Endothelial cell of umbilical vein (primary cell): ENCODE results near the gene FGA. TPM values are rescaled to one million over a fixed set of nuclear protein-coding genes. Genes with fewer than 3 reads are reported as not detected.

Experiments
- BruUV-seq: library from RNA; stranded (reverse); fragments of 400-500 nt; replicated peaks from 2 replicates; lab custom pipeline; 2021; lab: Mats Ljungman, UMichigan
- CTCF ChIA-PET: fragments of 300-600, 350-600 bp; sonication (Branson Sonifier 250); formaldehyde crosslinking; loops from one replicate; lab custom pipeline; 2021; ENCODE audit warnings: antibody characterized with exemption, inconsistent platforms; lab: Charles Lee
- POLR2A ChIA-PET: fragments of 300-600, 350-600 bp; sonication (Branson Sonifier 250); formaldehyde crosslinking; loops from one replicate; lab custom pipeline; 2021; ENCODE audit warnings: antibody characterized with exemption, inconsistent platforms; lab: Charles Lee
- DNase-seq: peaks from one replicate; pipeline ENCODE4 v3.0.0-alpha.2; 2011; ENCODE audit warnings: low read depth, low spot score
- FAIRE-seq: peaks from 2 replicates; lab custom pipeline; 2011; peaks lifted over from hg19 to GRCh38; lab: Jason Lieb, UNC
- H2AFZ ChIP-seq: 2 replicates; pipeline ENCODE4 v1.6.0; 2012; ENCODE audit warnings: low read depth, low read length, control low read depth, inconsistent platforms
- H3K27ac ChIP-seq: 2 replicates; pipeline ENCODE4 v1.5.1; 2011; ENCODE audit warnings: low read depth, mild to moderate bottlenecking, control low read depth, low read length, moderate library complexity; ENCODE audit not compliant: insufficient read depth
- H3K27me3 ChIP-seq, 2 experiments: 2 replicates each; pipeline versions ENCODE4 v1.6.0 to v1.6.1; 2011; ENCODE audit warnings: low read length in 2 of 2, mixed read lengths in 1 of 2; ENCODE audit not compliant: control insufficient read depth in 2 of 2, insufficient read depth in 2 of 2
- H3K36me3 ChIP-seq, 2 experiments: 2 replicates in 1 of 2; 3 replicates in 1 of 2; pipeline ENCODE4 v1.5.1; 2011; ENCODE audit warnings: low read length in 2 of 2, mild to moderate bottlenecking in 1 of 2, moderate library complexity in 1 of 2; ENCODE audit not compliant: control insufficient read depth in 2 of 2, insufficient read depth in 2 of 2; ENCODE audit errors: extremely low read depth in 1 of 2
- H3K4me1 ChIP-seq: 3 replicates; pipeline ENCODE4 v1.5.1; 2011; ENCODE audit warnings: mild to moderate bottlenecking, low read length; ENCODE audit not compliant: control insufficient read depth, insufficient read depth; ENCODE audit errors: extremely low read depth
- H3K4me2 ChIP-seq: 2 replicates; pipeline ENCODE4 v1.6.1; 2011; ENCODE audit warnings: low read length, control low read depth, mixed read lengths; ENCODE audit not compliant: insufficient read depth
- H3K4me3 ChIP-seq, 3 experiments: fragments of 200-600 bp in 1 of 3; sonication (generic), shearing (Covaris generic) in 1 of 3; replicated peaks in 1 of 3; 2 replicates each; pipeline ENCODE4 v1.5.1; 2011 to 2016; ENCODE audit warnings: control low read depth in 3 of 3, low read length in 3 of 3, mild to moderate bottlenecking in 2 of 3, inconsistent platforms in 1 of 3, low read depth in 1 of 3, moderate library complexity in 1 of 3; ENCODE audit not compliant: insufficient read depth in 1 of 3
- H3K79me2 ChIP-seq: 2 replicates; pipeline ENCODE4 v1.6.0; 2012; ENCODE audit warnings: low read length, inconsistent platforms; ENCODE audit not compliant: control insufficient read depth, insufficient read depth
- H3K9ac ChIP-seq: replicated peaks from 2 replicates; pipeline ENCODE3; 2011; ENCODE audit warnings: low read length, control low read depth; ENCODE audit not compliant: insufficient read depth; ENCODE audit errors: extremely low read depth
- H3K9me1 ChIP-seq: replicated peaks from 3 replicates; pipeline ENCODE4 v1.6.0; 2011; ENCODE audit warnings: mild to moderate bottlenecking, low read length; ENCODE audit not compliant: control insufficient read depth, insufficient read depth; ENCODE audit errors: extremely low read depth
- H3K9me3 ChIP-seq: replicated peaks from 2 replicates; pipeline ENCODE4 v1.5.1; 2012; ENCODE audit warnings: low read length, inconsistent platforms; ENCODE audit not compliant: control insufficient read depth, insufficient read depth
- H4K20me1 ChIP-seq: replicated peaks from 2 replicates; pipeline ENCODE3; 2011; ENCODE audit warnings: mild to moderate bottlenecking, low read length; ENCODE audit not compliant: control insufficient read depth, insufficient read depth; ENCODE audit errors: extremely low read depth
- CTCF ChIP-seq, 2 donors: IDR thresholded peaks; 1 replicate in 1 of 2; 2 replicates in 1 of 2; pipeline ENCODE4 v1.5.1; 2011; ENCODE audit warnings: low read length in 2 of 2, mild to moderate bottlenecking in 2 of 2, moderate library complexity in 2 of 2, control low read depth in 1 of 2, inconsistent platforms in 1 of 2, low read depth in 1 of 2; ENCODE audit not compliant: insufficient read depth in 1 of 2; ENCODE audit errors: extremely low read depth in 1 of 2
- EZH2 ChIP-seq: IDR thresholded peaks from 2 replicates; pipeline ENCODE4 v1.6.1; 2012; ENCODE audit warnings: borderline replicate concordance, low read depth, mild to moderate bottlenecking, moderate library complexity, low read length, inconsistent platforms; ENCODE audit not compliant: severe bottlenecking
- FOS ChIP-seq: IDR thresholded peaks from 2 replicates; pipeline ENCODE4 v1.6.1; 2011; ENCODE audit warnings: mild to moderate bottlenecking, low read length, moderate library complexity, borderline replicate concordance; ENCODE audit not compliant: insufficient read depth
- GATA2 ChIP-seq: IDR thresholded peaks from 2 replicates; pipeline ENCODE4 v1.7.0; 2011; ENCODE audit warnings: low read depth, mild to moderate bottlenecking, moderate library complexity, mixed read lengths, low read length; ENCODE audit not compliant: insufficient read length, insufficient read depth
- JUN ChIP-seq: IDR thresholded peaks from 2 replicates; pipeline ENCODE4 v1.6.1; 2011; ENCODE audit warnings: borderline replicate concordance, low read depth; ENCODE audit not compliant: insufficient read length, insufficient read depth
- MAX ChIP-seq: IDR thresholded peaks from 2 replicates; pipeline ENCODE4 v1.6.1; 2011; ENCODE audit not compliant: insufficient read depth, insufficient read length
- MYC ChIP-seq: IDR thresholded peaks from one replicate; pipeline ENCODE4 v1.6.1; 2011; ENCODE audit warnings: mild to moderate bottlenecking, low read depth, low read length
- POLR2A ChIP-seq: IDR thresholded peaks from 2 replicates; pipeline ENCODE4 v1.6.1; 2012; ENCODE audit warnings: low read depth, mild to moderate bottlenecking, control low read depth, low read length
- POLR2AphosphoS5 ChIP-seq: IDR thresholded peaks from 2 replicates; pipeline ENCODE4 v1.6.1; 2012; ENCODE audit warnings: low read depth, mild to moderate bottlenecking, control low read depth, low read length, moderate library complexity; ENCODE audit not compliant: insufficient read depth
- dilution Hi-C: fragments of 300-500 bp; cut with MboI; formaldehyde crosslinking; loops from one replicate; pipeline ENCODE4 v1.15.0; 2019; ENCODE audit warnings: low sequenced_read_pairs; ENCODE audit not compliant: extremely low pct_ligation_motif_present
- intact Hi-C: fragments of 100-400 bp; cut with micrococcal nuclease; formaldehyde crosslinking; loops from one replicate; pipeline ENCODE4 v1.10.0; 2022
- polyA plus RNA-seq, 4 experiments: library from polyadenylated mRNA; depleted of rRNA in 3 of 4; stranded (reverse) in 3 of 4; unstranded in 1 of 4; fragments of >200 nt; gene quantifications; 2 replicates each; pipeline versions ENCODE4 v1.2.1 to v1.2.3, GENCODE V29; 2011 to 2012; ENCODE audit warnings: missing spikeins in 1 of 4
- total RNA-seq: library from RNA; stranded (reverse); gene quantifications from 2 replicates; pipeline ENCODE4 v1.2.3, GENCODE V29; 2021

Gene FGA
- total and polyA plus RNA-seq, 2 donors (not counting 3 experiments of a cell fraction or from before 2014, with no cell fraction given), result not detected

- peaks cover 0 to 3% of the 10 kb centered on the region in 2 experiments for H3K27me3 ChIP-seq
- no peaks in the 10 kb centered on the region for H4K20me1 ChIP-seq
- no peak for TF ChIP-seq POLR2A
- no peak for TF ChIP-seq MYC
- no peak for TF ChIP-seq POLR2AphosphoS5
- no peak for TF ChIP-seq MAX
- no peak for TF ChIP-seq JUN
- TF ChIP-seq GATA2, result no peak
- no peak for TF ChIP-seq CTCF (IDR thresholded peaks at IDR 0.05; ENCODE audit: extremely low read depth in 1 of 2, insufficient read depth in 1 of 2, low read depth in 1 of 2, low read length in 2 of 2)
- TF ChIP-seq FOS, result no peak
- no peak for TF ChIP-seq EZH2
- H3K4me2 ChIP-seq, result no peak overlapping the region
- no peak for FAIRE-seq
- H3K36me3 ChIP-seq, result no peaks in the 10 kb centered on the region
- no peaks in the 10 kb centered on the region for H3K4me1 ChIP-seq
- DNase-seq, result no peak
- BruUV-seq, result no TSS peak
- H2AFZ ChIP-seq, result no peak overlapping the region
- H3K4me3 ChIP-seq, result no peak overlapping the region
- dilution Hi-C loops (no loop called here), intact Hi-C loops (no loop called here)
- H3K79me2 ChIP-seq, result no peaks in the 10 kb centered on the region
- CTCF ChIA-PET, result interaction anchor here (3.1 to 3.7 kb wide), 2 partner anchors 10 to 49 kb away, joined by 14 to 18 read pairs; no protein-coding TSS in a partner anchor
- H3K9ac ChIP-seq, result no peak overlapping the region
- no peaks in the 10 kb centered on the region for H3K9me1 ChIP-seq
- POLR2A ChIA-PET, result no interaction called here
- H3K27ac ChIP-seq, result no peak overlapping the region
- no peaks in the 10 kb centered on the region for H3K9me3 ChIP-seq
Observed at GRCh38 chr4:154608361-154609252, 18.1 kb upstream of the FGA start.
